H9 (cell line): ENCODE results near the gene C2orf49. TPM values are rescaled to one million over a fixed set of nuclear protein-coding genes. Genes with fewer than 3 reads are reported as not detected.

ENCODE experiments used
- DNase-seq: peaks from one replicate; pipeline ENCODE4 v3.0.0-alpha.2; 2017
- H2AFZ ChIP-seq: one replicate; pipeline ENCODE4 v1.6.1; 2013; ENCODE audit warnings: mild to moderate bottlenecking, low read length, control low read depth, moderate library complexity
- H2AK5ac ChIP-seq: 2 replicates; pipeline ENCODE4 v1.6.1; 2013; ENCODE audit warnings: low read length, control low read depth, mixed read lengths; ENCODE audit not compliant: insufficient read length
- H2BK120ac ChIP-seq: one replicate; pipeline ENCODE4 v1.6.1; 2013; ENCODE audit warnings: low read depth, mild to moderate bottlenecking, low read length, control low read depth, inconsistent platforms; ENCODE audit not compliant: poor library complexity, severe bottlenecking
- H2BK12ac ChIP-seq: 2 replicates; pipeline ENCODE4 v1.6.1; 2013; ENCODE audit warnings: low read length, control low read depth, mixed read lengths, low read depth; ENCODE audit not compliant: insufficient read length
- H2BK15ac ChIP-seq: 2 replicates; pipeline ENCODE4 v1.6.1; 2013; ENCODE audit warnings: low read depth, low read length, control low read depth
- H2BK20ac ChIP-seq: one replicate; pipeline ENCODE4 v1.6.1; 2013; ENCODE audit warnings: low read depth, mild to moderate bottlenecking, low read length, control low read depth, inconsistent platforms; ENCODE audit not compliant: poor library complexity, severe bottlenecking
- H2BK5ac ChIP-seq: 2 replicates; pipeline ENCODE4 v1.6.1; 2013; ENCODE audit warnings: low read length, control low read depth, mixed read lengths; ENCODE audit not compliant: insufficient read length
- H3K14ac ChIP-seq: 2 replicates; pipeline ENCODE4 v1.6.1; 2013; ENCODE audit warnings: low read length, control low read depth; ENCODE audit not compliant: insufficient read depth
- H3K18ac ChIP-seq: 2 replicates; pipeline ENCODE4 v1.6.1; 2013; ENCODE audit warnings: low read depth, mild to moderate bottlenecking, mixed read lengths, low read length, control low read depth; ENCODE audit not compliant: insufficient read length
- H3K23ac ChIP-seq: 2 replicates; pipeline ENCODE4 v1.6.1; 2013; ENCODE audit warnings: low read length, control low read depth, mixed read lengths, low read depth; ENCODE audit not compliant: insufficient read length
- H3K23me2 ChIP-seq: 2 replicates; pipeline ENCODE4 v1.6.1; 2013; ENCODE audit warnings: low read depth, mild to moderate bottlenecking, mixed read lengths, low read length, control low read depth; ENCODE audit not compliant: insufficient read length, poor library complexity, severe bottlenecking
- H3K27ac ChIP-seq: 2 replicates; pipeline ENCODE4 v1.5.1; 2013; ENCODE audit warnings: low read length, control low read depth, mixed read lengths, low read depth; ENCODE audit not compliant: insufficient read length
- H3K27me3 ChIP-seq: 2 replicates; pipeline ENCODE4 v1.6.1; 2013; ENCODE audit warnings: low read length, control low read depth, inconsistent platforms; ENCODE audit not compliant: insufficient read depth
- H3K4ac ChIP-seq: 2 replicates; pipeline ENCODE4 v1.6.1; 2013; ENCODE audit warnings: low read depth, mild to moderate bottlenecking, control low read depth, inconsistent platforms, low read length, moderate library complexity
- H3K4me1 ChIP-seq: 2 replicates; pipeline ENCODE4 v1.6.1; 2013; ENCODE audit warnings: low read length, control low read depth, inconsistent platforms; ENCODE audit not compliant: insufficient read depth
- H3K4me2 ChIP-seq: 2 replicates; pipeline ENCODE4 v1.6.1; 2013; ENCODE audit warnings: low read length, control low read depth, mixed read lengths; ENCODE audit not compliant: insufficient read length, insufficient read depth
- H3K56ac ChIP-seq: 2 replicates; pipeline ENCODE4 v1.6.1; 2013; ENCODE audit warnings: low read depth, mild to moderate bottlenecking, mixed read lengths, low read length, control low read depth; ENCODE audit not compliant: insufficient read length
- H3K79me1 ChIP-seq: 2 replicates; pipeline ENCODE4 v1.6.1; 2013; ENCODE audit warnings: low read depth, mild to moderate bottlenecking, moderate library complexity, low read length, control low read depth, inconsistent platforms; ENCODE audit not compliant: insufficient read depth, poor library complexity, severe bottlenecking
- H3K79me2 ChIP-seq: 2 replicates; pipeline ENCODE4 v1.6.1; 2013; ENCODE audit warnings: low read length, control low read depth, inconsistent platforms; ENCODE audit not compliant: insufficient read depth
- H3K9ac ChIP-seq: 2 replicates; pipeline ENCODE4 v1.6.1; 2013; ENCODE audit warnings: low read length, control low read depth, mixed read lengths; ENCODE audit not compliant: insufficient read length; ENCODE audit errors: extremely low read depth
- H3K9me3 ChIP-seq: one replicate; pipeline ENCODE4 v1.6.1; 2013; ENCODE audit warnings: low read depth, low read length, inconsistent platforms; ENCODE audit not compliant: control insufficient read depth
- H3T11ph ChIP-seq: one replicate; pipeline ENCODE4 v1.6.1; 2013; ENCODE audit warnings: mild to moderate bottlenecking, low read length, control low read depth, inconsistent platforms
- H4K20me1 ChIP-seq: one replicate; pipeline ENCODE4 v1.6.1; 2013; ENCODE audit not compliant: control insufficient read depth, insufficient read length, insufficient read depth
- H4K5ac ChIP-seq: 2 replicates; pipeline ENCODE4 v1.6.1; 2013; ENCODE audit warnings: low read depth, mild to moderate bottlenecking, mixed read lengths, low read length, control low read depth; ENCODE audit not compliant: insufficient read length
- H4K8ac ChIP-seq: replicated peaks from 2 replicates; pipeline ENCODE4 v1.6.1; 2013; ENCODE audit warnings: low read length, control low read depth, mixed read lengths, low read depth; ENCODE audit not compliant: insufficient read length
- H4K91ac ChIP-seq: 2 replicates; pipeline ENCODE4 v1.6.1; 2013; ENCODE audit warnings: low read depth, mild to moderate bottlenecking, moderate library complexity, mixed read lengths, low read length, control low read depth; ENCODE audit not compliant: insufficient read length
- H3K27ac Mint-ChIP-seq, 3 experiments: 2 replicates in 2 of 3; 3 replicates in 1 of 3; pipeline ENCODE4 v1.8.0; 2020 to 2021; ENCODE audit warnings: mixed read lengths in 3 of 3, mild to moderate bottlenecking in 1 of 3, moderate library complexity in 1 of 3
- H3K27me3 Mint-ChIP-seq: 2 replicates; pipeline ENCODE4 v1.8.0; 2021; ENCODE audit warnings: low read depth, mild to moderate bottlenecking, moderate library complexity, mixed read lengths
- H3K36me3 Mint-ChIP-seq, 3 experiments: 2 replicates in 2 of 3; 3 replicates in 1 of 3; pipeline ENCODE4 v1.8.0; 2020 to 2021; ENCODE audit warnings: low read depth in 3 of 3, mixed read lengths in 3 of 3; ENCODE audit not compliant: insufficient read depth in 1 of 3
- H3K4me1 Mint-ChIP-seq, 2 experiments: 2 replicates each; pipeline ENCODE4 v1.8.0; 2020; ENCODE audit warnings: mixed read lengths in 2 of 2
- H3K4me3 Mint-ChIP-seq, 2 experiments: 2 replicates in 1 of 2; 3 replicates in 1 of 2; pipeline ENCODE4 v1.8.0; 2020 to 2021; ENCODE audit warnings: mild to moderate bottlenecking in 2 of 2, mixed read lengths in 2 of 2, moderate library complexity in 1 of 2
- H3K9me3 Mint-ChIP-seq, 2 experiments: 2 replicates in 1 of 2; 3 replicates in 1 of 2; pipeline ENCODE4 v1.8.0; 2020; ENCODE audit warnings: mild to moderate bottlenecking in 2 of 2, mixed read lengths in 2 of 2, moderate library complexity in 1 of 2
- WGBS: extraction: QIAGEN DNeasy Blood & Tissue Kit; methylation state at CpG from one replicate; pipeline ENCODE4 v1.1.7; 2013; ENCODE audit warnings: missing lambda C conversion rate, low lambda C conversion rate, mixed read lengths; ENCODE audit not compliant: insufficient read length; ENCODE audit errors: extremely low coverage; 5-methylcytosine and 5-hydroxymethylcytosine counted together
- total RNA-seq: library from RNA; stranded (reverse); gene quantifications from 2 replicates; pipeline ENCODE4 v1.2.1, GENCODE V29; 2021
- TF ChIP-seq, protein P1 (sequence below): fragments of 200-600 bp; sonication (generic); conservative IDR thresholded peaks from 3 replicates; pipeline ENCODE4 v1.8.0; 2021; ENCODE audit warnings: antibody characterized with exemption, mild to moderate bottlenecking

C2orf49 gene
- total RNA-seq, 1 experiment from 2014 or later, result 18.8 TPM

GRCh38 chr2:105323111-105323510, 14.2 kb upstream of the C2orf49 start:
- H2BK12ac ChIP-seq, result no peak overlapping the region
- H2BK15ac ChIP-seq, result no peak overlapping the region
- H3K27ac ChIP-seq, result no peak overlapping the region
- no peaks in the 10 kb centered on the region; a peak in 1 of 7 replicates for H3K36me3 Mint-ChIP-seq
- H3K4me2 ChIP-seq, result no peak overlapping the region
- no peaks in the 10 kb centered on the region for H3K27me3 ChIP-seq
- no peak overlapping the region for H2AK5ac ChIP-seq
- no peaks in the 10 kb centered on the region for H3K27me3 Mint-ChIP-seq
- no peaks in the 10 kb centered on the region for H3K9me3 Mint-ChIP-seq
- TF ChIP-seq, protein P1, sequence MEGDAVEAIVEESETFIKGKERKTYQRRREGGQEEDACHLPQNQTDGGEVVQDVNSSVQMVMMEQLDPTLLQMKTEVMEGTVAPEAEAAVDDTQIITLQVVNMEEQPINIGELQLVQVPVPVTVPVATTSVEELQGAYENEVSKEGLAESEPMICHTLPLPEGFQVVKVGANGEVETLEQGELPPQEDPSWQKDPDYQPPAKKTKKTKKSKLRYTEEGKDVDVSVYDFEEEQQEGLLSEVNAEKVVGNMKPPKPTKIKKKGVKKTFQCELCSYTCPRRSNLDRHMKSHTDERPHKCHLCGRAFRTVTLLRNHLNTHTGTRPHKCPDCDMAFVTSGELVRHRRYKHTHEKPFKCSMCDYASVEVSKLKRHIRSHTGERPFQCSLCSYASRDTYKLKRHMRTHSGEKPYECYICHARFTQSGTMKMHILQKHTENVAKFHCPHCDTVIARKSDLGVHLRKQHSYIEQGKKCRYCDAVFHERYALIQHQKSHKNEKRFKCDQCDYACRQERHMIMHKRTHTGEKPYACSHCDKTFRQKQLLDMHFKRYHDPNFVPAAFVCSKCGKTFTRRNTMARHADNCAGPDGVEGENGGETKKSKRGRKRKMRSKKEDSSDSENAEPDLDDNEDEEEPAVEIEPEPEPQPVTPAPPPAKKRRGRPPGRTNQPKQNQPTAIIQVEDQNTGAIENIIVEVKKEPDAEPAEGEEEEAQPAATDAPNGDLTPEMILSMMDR, result no peak
- H2BK120ac ChIP-seq, result no peak overlapping the region
- no peaks in the 10 kb centered on the region for H3K79me1 ChIP-seq
- no peak overlapping the region for H4K8ac ChIP-seq
- WGBS, result no CpG with 5 or more reads among the region's 5 CpGs
- no peak for DNase-seq
- H3K23me2 ChIP-seq, result no peaks in the 10 kb centered on the region
- no peak overlapping the region for H3K23ac ChIP-seq
- H3K9me3 ChIP-seq, result no peaks in the 10 kb centered on the region
- no peak overlapping the region for H4K5ac ChIP-seq
- H3K4ac ChIP-seq, result no peak overlapping the region
- peaks cover 10% of the 10 kb centered on the region; the same call in 1 of the 2 replicates for H3K4me1 ChIP-seq
- H3K79me2 ChIP-seq, result peaks cover 5% of the 10 kb centered on the region; the same call in 1 of the 2 replicates
- H3K4me1 Mint-ChIP-seq, result peaks cover 14 to 17% of the 10 kb centered on the region in 2 experiments
- no peak overlapping the region for H2AFZ ChIP-seq
- no peak overlapping the region for H4K91ac ChIP-seq
- H3K14ac ChIP-seq, result no peak overlapping the region
- H2BK5ac ChIP-seq, result no peak overlapping the region
- H3K56ac ChIP-seq, result no peak overlapping the region
- no peak overlapping the region for H3T11ph ChIP-seq
- no peak overlapping the region for H2BK20ac ChIP-seq
- peak overlapping the region in 1 of 3 experiments; percentile 46; a peak in 2 of 7 replicates for H3K27ac Mint-ChIP-seq
- H4K20me1 ChIP-seq, result no peaks in the 10 kb centered on the region
- H3K18ac ChIP-seq, result no peak overlapping the region
- no peak overlapping the region for H3K4me3 Mint-ChIP-seq
- no peak overlapping the region for H3K9ac ChIP-seq
